ENCODE data around the gene DENND5A.
"Not testable (repeated sequence)": the region's sequence is repeated elsewhere in the genome, so short reads cannot be mapped to it uniquely, and the experiment has no call there.

The DENND5A gene

GRCh38 chr11:9219115-9219514 is 46.0 kb downstream of the DENND5A start:
- in situ Hi-C loops (cut with MboI; ENCODE audit: low sequenced_read_pairs): no loop called here

- in situ Hi-C loops (cut with MboI; ENCODE audit: low sequenced_read_pairs): no loop called here
Observed at GRCh38 chr11:9214765-9215164, 50.4 kb downstream of the DENND5A start.

- in situ Hi-C loops (cut with MboI; ENCODE audit: low sequenced_read_pairs): no loop called here
Observed at GRCh38 chr11:9211322-9211721, 53.8 kb downstream of the DENND5A start.

GRCh38 chr11:9210922-9211320 is 54.2 kb downstream of the DENND5A start:
- in situ Hi-C loops (cut with MboI; ENCODE audit: low sequenced_read_pairs): no loop called here

GRCh38 chr11:9210224-9210921 is 54.8 kb downstream of the DENND5A start:
- in situ Hi-C loops (cut with MboI; ENCODE audit: low sequenced_read_pairs): no loop called here

- in situ Hi-C loops (cut with MboI; ENCODE audit: low sequenced_read_pairs): not testable (repeated sequence)
Observed at GRCh38 chr11:9209604-9210003, 55.5 kb downstream of the DENND5A start.

GRCh38 chr11:9208726-9209501 is 56.2 kb downstream of the DENND5A start:
- in situ Hi-C loops (cut with MboI; ENCODE audit: low sequenced_read_pairs): no loop called here

- in situ Hi-C loops (cut with MboI; ENCODE audit: low sequenced_read_pairs): no loop called here
Observed at GRCh38 chr11:9207229-9207628, 57.9 kb downstream of the DENND5A start.

GRCh38 chr11:9206496-9206895 is 58.7 kb downstream of the DENND5A start:
- in situ Hi-C loops (cut with MboI; ENCODE audit: low sequenced_read_pairs): no loop called here

- in situ Hi-C loops (cut with MboI; ENCODE audit: low sequenced_read_pairs): no loop called here
Observed at GRCh38 chr11:9203691-9204311, 61.3 kb downstream of the DENND5A start.

GRCh38 chr11:9201372-9202162 is 63.6 kb downstream of the DENND5A start:
- in situ Hi-C loops (cut with MboI; ENCODE audit: low sequenced_read_pairs): no loop called here

GRCh38 chr11:9200471-9200870 is 64.7 kb downstream of the DENND5A start:
- in situ Hi-C loops (cut with MboI; ENCODE audit: low sequenced_read_pairs): no loop called here

- in situ Hi-C loops (cut with MboI; ENCODE audit: low sequenced_read_pairs): no loop called here
Observed at GRCh38 chr11:9193316-9193715, 71.8 kb downstream of the DENND5A start.

GRCh38 chr11:9192561-9192960 is 72.6 kb downstream of the DENND5A start:
- in situ Hi-C loops (cut with MboI; ENCODE audit: low sequenced_read_pairs): no loop called here

GRCh38 chr11:9190326-9191016 is 74.7 kb downstream of the DENND5A start:
- in situ Hi-C loops (cut with MboI; ENCODE audit: low sequenced_read_pairs): not testable (repeated sequence)

GRCh38 chr11:9188860-9189259 is 76.3 kb downstream of the DENND5A start:
- in situ Hi-C loops (cut with MboI; ENCODE audit: low sequenced_read_pairs): not testable (repeated sequence)

GRCh38 chr11:9187616-9188015 is 77.5 kb downstream of the DENND5A start:
- in situ Hi-C loops (cut with MboI; ENCODE audit: low sequenced_read_pairs): no loop called here

- in situ Hi-C loops (cut with MboI; ENCODE audit: low sequenced_read_pairs): no loop called here
Observed at GRCh38 chr11:9184516-9184915, 80.6 kb downstream of the DENND5A start.

- in situ Hi-C loops (cut with MboI; ENCODE audit: low sequenced_read_pairs): no loop called here
Observed at GRCh38 chr11:9182180-9182871, 82.8 kb downstream of the DENND5A start.

GRCh38 chr11:9180784-9181183 is 84.4 kb downstream of the DENND5A start:
- in situ Hi-C loops (cut with MboI; ENCODE audit: low sequenced_read_pairs): no loop called here
